WERI-Rb-1 (cell line): ENCODE measurements around the gene TAF1C.

Experiments used
- DNase-seq: peaks from one replicate; pipeline ENCODE4 v3.0.0-alpha.2; 2020
- H3K27ac ChIP-seq: fragments of 250-450 bp; sonication (Bioruptor Pico); 2 replicates; pipeline ENCODE4 v1.5.1; 2020; ENCODE audit warnings: mild to moderate bottlenecking, moderate library complexity
- H3K27me3 ChIP-seq: fragments of 250-450 bp; sonication (Bioruptor Pico); 2 replicates; pipeline ENCODE4 v1.5.1; 2021; ENCODE audit warnings: mild to moderate bottlenecking, low read depth, moderate library complexity; ENCODE audit not compliant: insufficient read depth, severe bottlenecking
- H3K36me3 ChIP-seq: fragments of 250-450 bp; sonication (Bioruptor Pico); 2 replicates; pipeline ENCODE4 v1.5.1; 2020; ENCODE audit warnings: mild to moderate bottlenecking, moderate library complexity
- H3K4me3 ChIP-seq: 2 replicates; pipeline ENCODE4 v1.5.1; 2011; ENCODE audit warnings: low read depth, mild to moderate bottlenecking, control low read depth, low read length
- H3K9me3 ChIP-seq: fragments of 250-450 bp; sonication (Bioruptor Pico); 2 replicates; pipeline ENCODE4 v1.5.1; 2021; ENCODE audit warnings: mild to moderate bottlenecking, moderate library complexity; ENCODE audit not compliant: severe bottlenecking
- CTCF ChIP-seq: IDR thresholded peaks from 2 replicates; pipeline ENCODE4 v1.5.1; 2011; ENCODE audit warnings: low read depth, mild to moderate bottlenecking, control low read depth, inconsistent platforms, low read length

TAF1C gene

GRCh38 chr16:84197466-84198128, 10.7 kb upstream of the TAF1C start:
- no peaks in the 10 kb centered on the region for H3K27me3 ChIP-seq
- no peak for DNase-seq
- no peak overlapping the region for H3K4me3 ChIP-seq
- H3K36me3 ChIP-seq: no peaks in the 10 kb centered on the region
- no peak for TF ChIP-seq CTCF
- no peaks in the 10 kb centered on the region for H3K9me3 ChIP-seq
- H3K27ac ChIP-seq: no peak overlapping the region

- Histone ChIP-seq H3K27me3 (no peaks in the 10 kb centered on the region), H3K9me3 (no peaks in the 10 kb centered on the region), H3K4me3 (no peak overlapping the region), H3K36me3 (no peaks in the 10 kb centered on the region), H3K27ac (no peak overlapping the region)
- no peak for DNase-seq
- TF ChIP-seq CTCF: no peak
These were observed 10.0 kb upstream of the TAF1C start for GRCh38 chr16:84196727-84197394.

GRCh38 chr16:84196101-84196500, 9.2 kb upstream of the TAF1C start:
- Histone ChIP-seq H3K27ac (no peak overlapping the region), H3K9me3 (no peaks in the 10 kb centered on the region), H3K36me3 (no peaks in the 10 kb centered on the region), H3K4me3 (no peak overlapping the region), H3K27me3 (no peaks in the 10 kb centered on the region)
- no peak for TF ChIP-seq CTCF
- DNase-seq: no peak

GRCh38 chr16:84195201-84196093, 8.6 kb upstream of the TAF1C start:
- no peaks in the 10 kb centered on the region for H3K9me3 ChIP-seq
- TF ChIP-seq CTCF: no peak
- H3K27me3 ChIP-seq: no peaks in the 10 kb centered on the region
- H3K27ac ChIP-seq: no peak overlapping the region
- H3K4me3 ChIP-seq: no peak overlapping the region
- no peaks in the 10 kb centered on the region for H3K36me3 ChIP-seq
- no peak for DNase-seq

- TF ChIP-seq CTCF: 0 out of 2 replicates have a peak, but pooled peaks have one; percentile 5
- no peaks in the 10 kb centered on the region for H3K36me3 ChIP-seq
- no peak overlapping the region for H3K4me3 ChIP-seq
- no peaks in the 10 kb centered on the region for H3K9me3 ChIP-seq
- no peak overlapping the region for H3K27ac ChIP-seq
- no peak for DNase-seq
- H3K27me3 ChIP-seq: no peaks in the 10 kb centered on the region
These were observed 7.8 kb upstream of the TAF1C start for GRCh38 chr16:84194470-84195200.
